ENCODE results near the gene GZMB.

DNA sequence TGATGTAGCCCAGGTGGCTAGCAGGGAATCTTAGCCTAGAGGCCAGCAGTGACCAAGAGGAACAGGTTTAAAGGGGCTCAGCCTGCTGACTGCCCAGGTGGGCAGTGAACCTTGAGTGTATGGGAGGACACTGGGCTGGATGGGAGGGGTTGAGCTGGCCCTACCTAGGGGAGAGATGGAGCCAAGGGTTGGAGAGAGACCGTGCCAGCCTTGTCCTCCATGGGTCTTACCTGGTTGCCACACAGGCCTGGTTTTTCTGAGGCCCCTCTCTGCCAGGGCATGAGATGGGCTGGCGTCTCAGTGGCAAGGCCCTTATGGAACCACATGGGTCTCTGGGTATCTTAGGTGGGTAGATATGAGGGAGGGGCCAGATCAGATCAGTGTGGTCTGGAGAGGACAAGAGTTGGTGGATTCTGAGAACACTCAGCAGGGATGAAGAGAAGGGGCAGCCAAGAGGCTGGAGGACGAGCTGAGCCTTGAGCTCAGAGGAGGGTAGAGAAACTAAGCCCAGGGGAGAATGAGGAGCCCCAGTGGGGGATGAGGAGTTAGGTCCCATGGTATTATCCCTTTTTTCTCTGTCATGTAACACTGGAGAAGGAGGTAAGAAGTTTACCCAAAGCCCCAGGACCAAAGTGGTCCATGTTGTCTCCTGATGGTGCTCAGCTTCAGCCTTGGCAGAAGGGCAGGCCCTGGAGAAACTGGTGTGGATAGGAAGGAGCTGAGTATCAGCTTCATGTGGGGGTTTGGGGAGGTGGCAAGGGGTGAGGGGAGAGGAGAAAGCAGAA lies 3.7 kb downstream of the GZMB start:
- TF ChIP-seq CTCF (IDR thresholded peaks at IDR 0.05; ENCODE audit: poor library complexity, severe bottlenecking) (no peak), MXI1 (conservative IDR thresholded peaks at IDR 0.05; ENCODE audit: poor library complexity, severe bottlenecking) (no peak), EZH2 (IDR thresholded peaks at IDR 0.05; ENCODE audit: borderline replicate concordance, insufficient read depth, low read length, poor library complexity, severe bottlenecking) (no peak), POLR2AphosphoS5 (IDR thresholded peaks at IDR 0.05) (no peak), RAD21 (conservative IDR thresholded peaks at IDR 0.05) (no peak), TAF1 (IDR thresholded peaks at IDR 0.05; ENCODE audit: low read depth) (no peak)
- TF ChIP-seq, protein P1, sequence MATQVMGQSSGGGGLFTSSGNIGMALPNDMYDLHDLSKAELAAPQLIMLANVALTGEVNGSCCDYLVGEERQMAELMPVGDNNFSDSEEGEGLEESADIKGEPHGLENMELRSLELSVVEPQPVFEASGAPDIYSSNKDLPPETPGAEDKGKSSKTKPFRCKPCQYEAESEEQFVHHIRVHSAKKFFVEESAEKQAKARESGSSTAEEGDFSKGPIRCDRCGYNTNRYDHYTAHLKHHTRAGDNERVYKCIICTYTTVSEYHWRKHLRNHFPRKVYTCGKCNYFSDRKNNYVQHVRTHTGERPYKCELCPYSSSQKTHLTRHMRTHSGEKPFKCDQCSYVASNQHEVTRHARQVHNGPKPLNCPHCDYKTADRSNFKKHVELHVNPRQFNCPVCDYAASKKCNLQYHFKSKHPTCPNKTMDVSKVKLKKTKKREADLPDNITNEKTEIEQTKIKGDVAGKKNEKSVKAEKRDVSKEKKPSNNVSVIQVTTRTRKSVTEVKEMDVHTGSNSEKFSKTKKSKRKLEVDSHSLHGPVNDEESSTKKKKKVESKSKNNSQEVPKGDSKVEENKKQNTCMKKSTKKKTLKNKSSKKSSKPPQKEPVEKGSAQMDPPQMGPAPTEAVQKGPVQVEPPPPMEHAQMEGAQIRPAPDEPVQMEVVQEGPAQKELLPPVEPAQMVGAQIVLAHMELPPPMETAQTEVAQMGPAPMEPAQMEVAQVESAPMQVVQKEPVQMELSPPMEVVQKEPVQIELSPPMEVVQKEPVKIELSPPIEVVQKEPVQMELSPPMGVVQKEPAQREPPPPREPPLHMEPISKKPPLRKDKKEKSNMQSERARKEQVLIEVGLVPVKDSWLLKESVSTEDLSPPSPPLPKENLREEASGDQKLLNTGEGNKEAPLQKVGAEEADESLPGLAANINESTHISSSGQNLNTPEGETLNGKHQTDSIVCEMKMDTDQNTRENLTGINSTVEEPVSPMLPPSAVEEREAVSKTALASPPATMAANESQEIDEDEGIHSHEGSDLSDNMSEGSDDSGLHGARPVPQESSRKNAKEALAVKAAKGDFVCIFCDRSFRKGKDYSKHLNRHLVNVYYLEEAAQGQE (IDR thresholded peaks at IDR 0.05; ENCODE audit: borderline replicate concordance), result no peak

Data from neural cell (in vitro differentiated cells).